ENCODE data around the gene NPLOC4. TPM values are rescaled to one million over a fixed set of nuclear protein-coding genes. Genes with fewer than 3 reads are reported as not detected.

NPLOC4 gene
- total and polyA plus RNA-seq, 4 donors, result 30.1 to 98.0 (median 51.3) TPM

GRCh38 chr17:81578038-81578441, 58.9 kb downstream of the NPLOC4 start:
- Histone ChIP-seq H3K27ac (ENCODE audit: low read depth in 1 of 2, low read length in 1 of 2) (no peak overlapping the region), H3K27me3 (ENCODE audit: control insufficient read depth in 3 of 3, insufficient read depth in 3 of 3, low read length in 2 of 3) (no peaks in the 10 kb centered on the region), H3K9me3 (ENCODE audit: control insufficient read depth in 4 of 4, insufficient read depth in 3 of 4, low read length in 3 of 4) (no peaks in the 10 kb centered on the region), H3K36me3 (ENCODE audit: control insufficient read depth in 4 of 4, insufficient read depth in 4 of 4, low read length in 4 of 4) (peaks cover 0 to 44% (median 19%) of the 10 kb centered on the region in 4 donors), H3K4me3 (no peak overlapping the region), H3K9ac (ENCODE audit: insufficient read depth in 1 of 2, low read length in 2 of 2) (no peak overlapping the region), H3K4me1 (ENCODE audit: control insufficient read depth in 5 of 5, insufficient read depth in 5 of 5, low read length in 5 of 5) (peaks cover 0 to 8% (median 0%) of the 10 kb centered on the region in 5 donors)
- TF ChIP-seq CTCF (IDR thresholded peaks at IDR 0.05; ENCODE audit: control extremely low read depth, extremely low read depth), result no peak
- ATAC-seq (ENCODE audit: insufficient read depth, low FRiP score) (no peak), DNase-seq (no peak)
- WGBS, 2 donors, result 91 to 96% methylated on average over 10 of the region's 10 CpGs

GRCh38 chr17:81577278-81578000, 59.5 kb downstream of the NPLOC4 start:
- Histone ChIP-seq H3K4me3 (no peak overlapping the region), H3K27ac (ENCODE audit: low read depth in 1 of 2, low read length in 1 of 2) (peak overlapping the region in 1 of 2 donors; percentile 58), H3K36me3 (ENCODE audit: control insufficient read depth in 4 of 4, insufficient read depth in 4 of 4, low read length in 4 of 4) (peaks cover 0 to 39% (median 20%) of the 10 kb centered on the region in 4 donors), H3K4me1 (ENCODE audit: control insufficient read depth in 5 of 5, insufficient read depth in 5 of 5, low read length in 5 of 5) (peaks cover 0 to 8% (median 0%) of the 10 kb centered on the region in 5 donors), H3K9me3 (ENCODE audit: control insufficient read depth in 4 of 4, insufficient read depth in 3 of 4, low read length in 3 of 4) (no peaks in the 10 kb centered on the region), H3K9ac (ENCODE audit: insufficient read depth in 1 of 2, low read length in 2 of 2) (no peak overlapping the region), H3K27me3 (ENCODE audit: control insufficient read depth in 3 of 3, insufficient read depth in 3 of 3, low read length in 2 of 3) (no peaks in the 10 kb centered on the region)
- WGBS, 2 donors, result 56 to 75% methylated on average over 11 of the region's 11 CpGs
- DNase-seq, result no peak
- TF ChIP-seq CTCF (IDR thresholded peaks at IDR 0.05; ENCODE audit: control extremely low read depth, extremely low read depth), result no peak
- ATAC-seq (ENCODE audit: insufficient read depth, low FRiP score), result peak; percentile 55

- peaks cover 0 to 8% (median 0%) of the 10 kb centered on the region in 5 donors for H3K4me1 ChIP-seq (ENCODE audit: control insufficient read depth in 5 of 5, insufficient read depth in 5 of 5, low read length in 5 of 5)
- no peaks in the 10 kb centered on the region for H3K27me3 ChIP-seq (ENCODE audit: control insufficient read depth in 3 of 3, insufficient read depth in 3 of 3, low read length in 2 of 3)
- no peak overlapping the region for H3K9ac ChIP-seq (ENCODE audit: insufficient read depth in 1 of 2, low read length in 2 of 2)
- ATAC-seq (ENCODE audit: insufficient read depth, low FRiP score), result peak; percentile 48
- H3K36me3 ChIP-seq (ENCODE audit: control insufficient read depth in 4 of 4, insufficient read depth in 4 of 4, low read length in 4 of 4), result peaks cover 0 to 34% (median 16%) of the 10 kb centered on the region in 4 donors
- WGBS, 2 donors, result 74 to 85% methylated on average over 17 of the region's 17 CpGs
- no peak for DNase-seq
- no peak overlapping the region for H3K4me3 ChIP-seq
- H3K9me3 ChIP-seq (ENCODE audit: control insufficient read depth in 4 of 4, insufficient read depth in 3 of 4, low read length in 3 of 4), result no peaks in the 10 kb centered on the region
- peak overlapping the region in 1 of 2 donors; percentile 58 for H3K27ac ChIP-seq (ENCODE audit: low read depth in 1 of 2, low read length in 1 of 2)
- TF ChIP-seq CTCF (IDR thresholded peaks at IDR 0.05; ENCODE audit: control extremely low read depth, extremely low read depth), result no peak
These were observed 60.2 kb downstream of the NPLOC4 start for GRCh38 chr17:81576621-81577277.

Measured in lung (tissue), 12 donors.